Dermis blood vessel endothelial cell (primary cell): ENCODE data around the gene KLF6. TPM values are rescaled to one million over a fixed set of nuclear protein-coding genes. Genes with fewer than 3 reads are reported as not detected.
A peak's percentile ranks its signal among the peaks of the same experiment; 100 is the strongest.
"Not testable (repeated sequence)": the region's sequence is repeated elsewhere in the genome, so short reads cannot be mapped to it uniquely, and the experiment has no call there.

Source experiments
- DNase-seq: peaks from one replicate; pipeline ENCODE4 v3.0.0; 2010
- total RNA-seq: library from RNA; depleted of rRNA; stranded (reverse); fragments of >200 nt; gene quantifications from 2 replicates; pipeline ENCODE4 v1.2.3, GENCODE V29; 2014

KLF6 gene
- total RNA-seq, 1 donor from 2014 or later, result 205 TPM

DNA sequence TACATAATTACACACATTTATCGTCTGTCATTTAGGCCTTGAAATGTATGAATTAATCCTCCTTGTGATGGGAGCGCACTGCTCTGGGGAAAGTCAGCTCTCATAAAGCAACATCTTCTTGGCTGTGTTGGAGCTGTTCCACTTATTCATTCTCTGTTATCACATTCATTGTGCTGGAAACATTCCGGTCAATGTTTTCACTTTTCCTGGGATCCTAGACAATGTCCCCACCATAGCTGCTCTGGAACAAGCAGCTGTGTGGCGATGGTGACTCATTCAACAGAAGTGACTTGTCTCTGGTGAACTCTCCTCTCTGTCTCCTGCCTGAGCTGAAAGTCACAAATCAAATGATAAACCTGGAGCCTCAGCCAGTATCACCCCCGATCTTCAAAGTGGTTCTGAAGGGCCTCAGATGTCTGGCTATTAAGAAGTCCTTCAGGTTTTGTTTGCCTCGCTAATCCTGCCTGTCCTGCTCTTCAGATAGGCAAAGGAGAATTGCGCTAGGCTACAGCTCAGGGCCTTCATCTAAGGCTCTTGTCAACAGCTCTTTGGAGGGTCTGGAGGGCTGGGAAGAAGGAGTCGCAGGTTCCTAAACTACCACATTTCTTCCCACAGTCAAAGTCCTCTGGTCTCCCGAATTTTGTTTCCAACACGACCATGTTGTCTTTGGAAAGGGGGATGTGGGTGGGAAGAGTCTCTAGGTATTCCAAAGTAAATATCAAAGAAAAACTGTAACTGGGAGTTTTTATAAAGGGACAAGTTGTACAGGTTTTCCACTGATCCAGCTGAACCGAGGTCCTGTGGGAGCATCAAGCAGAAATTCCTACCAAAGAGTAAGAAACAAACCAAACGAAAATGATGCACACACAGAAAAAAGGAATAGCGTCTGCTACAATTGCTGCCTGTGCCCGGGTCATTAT is 29.3 kb downstream of the KLF6 start:
- DNase-seq, result peak; percentile 64

DNA sequence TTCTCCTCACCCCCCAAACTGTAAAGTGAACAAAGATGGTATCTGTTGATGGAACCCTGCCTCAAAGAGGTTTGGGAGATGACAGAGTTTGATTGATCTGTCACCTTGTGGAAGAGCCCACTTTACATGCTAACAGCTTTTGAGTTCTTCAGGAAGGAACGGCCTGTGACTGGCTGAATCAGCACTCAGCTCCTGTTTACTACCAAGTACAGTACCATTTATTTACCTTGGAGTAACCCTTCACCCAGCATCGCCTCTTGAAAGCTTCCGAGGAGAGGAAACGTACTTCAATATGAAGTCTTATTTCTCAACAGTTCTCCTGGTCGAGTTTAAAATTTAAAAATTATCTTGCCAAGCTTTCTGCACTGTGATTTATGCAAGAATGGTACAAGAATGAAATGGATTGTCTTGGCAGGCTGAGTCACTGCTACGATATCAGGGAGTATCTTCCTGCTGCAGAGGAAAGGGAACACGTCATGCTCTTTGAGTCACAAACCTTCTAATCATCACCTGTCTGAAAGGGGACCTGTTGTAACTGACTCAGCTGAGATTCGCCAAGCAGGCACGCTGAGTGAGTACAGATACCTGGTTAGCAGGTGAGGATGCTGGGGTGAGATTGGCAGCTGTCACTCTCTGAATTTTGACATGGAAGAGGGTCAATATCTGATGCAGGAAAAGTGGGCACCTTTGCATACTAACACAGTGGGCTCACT is 30.1 kb downstream of the KLF6 start:
- peak; percentile 95 for DNase-seq

DNA sequence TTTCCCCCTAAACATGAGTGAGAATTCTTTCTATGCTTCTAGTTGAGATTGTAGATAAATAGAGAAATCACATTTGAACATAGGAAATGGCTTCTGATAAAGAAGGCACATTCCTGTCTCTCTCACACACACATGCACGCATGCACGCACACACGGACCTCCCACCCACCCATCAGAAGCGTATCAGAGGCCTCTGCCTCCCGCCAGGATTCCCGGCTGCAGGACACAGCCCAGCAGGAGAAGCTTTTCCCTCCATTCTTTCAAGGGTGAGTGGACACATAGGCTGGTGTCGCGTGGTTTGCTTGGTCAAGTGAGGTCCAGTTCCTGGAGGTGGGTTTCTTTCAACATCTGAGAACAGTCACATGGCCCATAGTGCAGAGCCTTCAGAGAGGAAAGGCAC is 34.2 kb downstream of the KLF6 start:
- DNase-seq, result no peak

DNA sequence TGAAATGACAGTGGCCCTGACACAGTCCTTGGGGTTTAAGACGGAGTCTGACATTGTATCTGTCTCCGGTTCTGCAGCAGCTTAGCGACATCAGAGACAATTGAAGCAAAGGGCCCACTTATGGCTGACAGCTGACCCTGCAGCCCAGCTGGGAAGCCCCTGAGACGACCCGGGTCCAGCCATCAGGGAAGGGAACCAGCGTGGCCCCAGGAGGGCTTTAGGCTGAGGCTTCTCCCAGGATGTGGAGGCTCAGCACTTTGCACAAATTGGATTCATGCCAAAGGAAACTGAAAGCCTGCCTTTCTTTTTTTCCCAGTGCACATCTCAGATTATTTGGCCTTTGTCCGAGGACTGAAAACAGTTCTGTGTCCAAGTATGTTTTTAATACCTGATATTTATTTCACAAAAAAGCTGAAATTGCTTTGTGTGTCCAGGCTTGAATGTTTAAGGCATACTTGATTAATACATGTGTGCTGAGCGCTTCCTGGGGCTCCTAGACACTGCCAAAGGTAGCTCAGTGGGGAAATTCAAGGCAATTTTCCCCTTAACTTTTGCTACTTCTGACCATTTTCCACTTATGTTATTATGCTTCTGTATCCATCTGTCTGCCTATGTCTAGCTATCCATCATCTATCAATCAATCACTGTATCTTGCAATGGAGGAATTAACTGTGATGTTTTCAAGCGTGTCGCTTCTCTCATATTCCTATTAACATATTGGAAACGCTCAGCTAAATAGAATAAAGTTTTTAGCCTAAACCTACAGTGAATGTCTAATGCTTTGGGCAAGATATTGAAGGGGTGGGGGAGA is 34.8 kb downstream of the KLF6 start:
- no peak for DNase-seq

DNA sequence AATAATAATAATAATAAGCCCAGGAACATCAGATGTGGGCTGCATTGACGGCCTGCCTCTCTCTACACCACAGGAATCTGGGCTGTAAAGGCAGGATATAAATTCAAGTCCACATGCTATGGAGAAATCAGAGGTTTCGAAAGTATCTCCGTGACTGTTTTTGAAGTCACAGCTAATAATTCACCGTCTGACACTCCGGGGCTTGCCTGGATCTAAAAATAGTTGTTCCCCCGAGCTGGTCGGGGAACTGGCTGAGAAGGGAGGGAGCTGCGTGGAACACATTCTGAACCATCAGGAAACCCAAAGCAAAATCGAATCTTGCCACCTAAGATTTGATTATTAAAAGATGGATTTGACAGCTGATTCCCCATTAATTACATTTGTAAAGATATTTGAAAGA is 35.4 kb downstream of the KLF6 start:
- no peak for DNase-seq

DNA sequence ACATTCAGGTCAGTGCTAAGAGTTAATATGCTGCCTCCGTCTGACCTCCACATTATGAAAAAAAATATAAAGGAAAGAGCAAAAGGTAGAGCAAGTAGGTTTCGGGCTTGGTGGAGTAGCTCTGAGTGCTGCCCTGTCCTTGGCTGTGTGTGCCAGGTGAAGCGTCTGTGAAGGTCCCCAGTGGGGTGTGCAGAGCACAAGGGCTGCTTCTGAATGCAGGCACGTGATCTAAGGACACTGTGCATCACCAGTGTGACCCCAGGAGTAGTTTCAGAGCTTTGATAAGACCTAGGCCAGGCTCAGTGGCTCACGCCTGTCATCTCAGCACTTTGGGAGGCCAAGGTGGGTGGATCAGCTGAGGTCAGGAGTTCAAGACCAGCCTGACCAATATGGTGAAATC is 36.0 kb downstream of the KLF6 start:
- DNase-seq, result no peak

DNA sequence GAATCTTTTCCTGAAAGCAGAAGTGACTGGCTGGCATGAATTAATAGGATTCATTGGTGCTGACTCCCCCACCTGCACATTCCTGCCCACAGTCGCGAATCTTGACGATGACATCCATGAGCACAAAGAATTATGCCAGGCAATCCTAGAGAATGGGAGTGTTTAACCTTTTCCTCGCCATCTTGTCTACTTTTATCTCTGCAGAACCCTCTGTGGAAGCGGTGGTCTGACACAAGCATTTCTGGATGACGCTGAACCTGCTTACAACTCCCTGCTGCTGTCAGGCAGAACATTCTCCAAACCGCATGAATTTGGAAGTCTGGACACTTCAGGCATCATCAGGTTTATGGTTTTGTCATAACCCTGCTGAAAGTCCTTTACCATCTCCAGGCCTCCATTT is 36.5 kb downstream of the KLF6 start:
- DNase-seq, result peak; percentile 25

DNA sequence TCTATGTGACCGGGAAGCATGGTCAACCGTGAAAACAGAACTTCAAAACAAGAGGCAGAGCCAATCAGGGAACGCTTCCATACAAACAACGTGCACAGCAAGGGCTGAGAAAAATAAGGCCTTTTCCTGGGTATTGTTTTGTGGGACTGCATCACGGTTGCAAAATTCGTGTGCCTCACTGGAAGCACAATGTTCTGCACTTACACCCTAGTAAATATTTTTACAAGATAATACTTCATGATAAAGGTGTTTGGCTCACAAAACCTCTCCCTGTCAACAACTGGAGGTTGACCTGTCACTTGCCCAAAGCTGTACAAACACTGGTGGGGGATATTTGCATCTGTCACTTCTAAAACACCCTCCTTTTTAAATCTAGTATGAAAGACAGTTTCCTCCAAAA is 37.0 kb downstream of the KLF6 start:
- DNase-seq, result peak; percentile 78

DNA sequence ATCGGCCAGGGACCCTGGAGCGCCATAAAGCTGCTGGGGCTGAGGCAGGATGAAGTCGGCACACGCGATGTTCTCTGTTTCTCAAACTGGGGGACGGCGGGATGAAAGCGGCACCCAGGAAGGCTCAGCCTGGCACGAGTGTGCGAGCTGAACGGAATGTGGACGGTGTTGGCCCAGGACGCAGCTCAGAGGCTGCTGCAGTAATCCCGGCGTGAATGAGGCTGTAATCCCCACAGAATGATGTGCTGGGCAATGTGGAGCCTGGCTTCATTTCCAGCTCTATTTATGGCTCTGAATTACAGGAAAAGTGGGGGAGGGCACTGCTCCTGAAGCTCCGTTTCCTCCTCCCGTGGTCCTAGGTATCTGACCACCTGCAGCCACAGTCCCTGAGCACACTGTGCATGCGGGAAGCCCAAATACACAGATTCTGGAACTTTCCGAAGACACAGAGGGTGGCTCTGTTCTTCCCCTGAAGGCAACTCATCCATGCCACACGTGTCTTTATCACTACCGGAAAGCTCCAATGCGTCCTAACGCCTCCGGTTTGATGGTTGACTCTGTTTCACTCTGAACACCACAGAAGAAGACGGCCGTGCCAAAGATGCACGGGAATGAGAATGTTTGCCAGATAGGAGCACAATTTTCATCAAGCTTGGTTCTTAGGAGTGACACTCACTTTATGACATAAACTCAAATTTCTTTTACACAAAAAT is 37.6 kb downstream of the KLF6 start:
- peak; percentile 80 for DNase-seq

DNA sequence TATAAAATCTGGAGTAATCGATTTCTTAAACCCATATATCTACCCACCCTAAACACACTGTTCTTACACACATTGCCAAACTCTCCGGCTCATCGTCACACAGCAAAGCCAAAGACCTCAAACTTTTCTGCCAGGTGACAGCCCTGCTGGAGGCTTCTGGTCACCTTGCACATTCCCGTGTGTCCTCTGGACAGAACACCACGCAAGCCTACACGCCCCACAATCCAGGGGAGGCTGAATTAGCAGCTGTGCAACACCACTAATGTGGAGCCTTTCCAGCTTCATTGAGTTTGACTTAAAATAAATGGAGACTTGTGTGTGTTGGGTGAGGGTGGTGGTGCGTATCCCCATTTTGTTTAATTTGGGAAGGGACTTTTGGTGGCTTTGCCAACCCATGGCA is 38.4 kb downstream of the KLF6 start:
- no peak for DNase-seq

DNA sequence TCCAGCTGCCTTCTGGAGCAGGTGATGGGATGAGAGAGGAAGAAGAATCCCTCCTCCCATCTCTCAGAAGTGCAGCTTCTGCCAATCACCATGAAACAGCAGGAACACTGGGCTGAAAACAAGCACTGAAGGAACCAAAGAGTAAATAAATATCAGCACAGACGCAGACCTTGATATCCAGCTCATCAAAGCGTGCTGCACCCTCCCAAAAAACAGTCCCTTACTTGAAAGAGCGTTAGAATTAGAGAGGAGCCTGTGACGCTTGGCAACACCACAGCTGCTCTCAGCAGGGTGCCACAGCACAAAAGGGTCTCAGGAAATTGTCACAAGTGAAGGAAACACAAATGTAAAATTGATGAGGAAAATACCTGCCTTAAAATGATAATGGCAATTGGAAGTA is 39.5 kb downstream of the KLF6 start:
- DNase-seq, result no peak

DNA sequence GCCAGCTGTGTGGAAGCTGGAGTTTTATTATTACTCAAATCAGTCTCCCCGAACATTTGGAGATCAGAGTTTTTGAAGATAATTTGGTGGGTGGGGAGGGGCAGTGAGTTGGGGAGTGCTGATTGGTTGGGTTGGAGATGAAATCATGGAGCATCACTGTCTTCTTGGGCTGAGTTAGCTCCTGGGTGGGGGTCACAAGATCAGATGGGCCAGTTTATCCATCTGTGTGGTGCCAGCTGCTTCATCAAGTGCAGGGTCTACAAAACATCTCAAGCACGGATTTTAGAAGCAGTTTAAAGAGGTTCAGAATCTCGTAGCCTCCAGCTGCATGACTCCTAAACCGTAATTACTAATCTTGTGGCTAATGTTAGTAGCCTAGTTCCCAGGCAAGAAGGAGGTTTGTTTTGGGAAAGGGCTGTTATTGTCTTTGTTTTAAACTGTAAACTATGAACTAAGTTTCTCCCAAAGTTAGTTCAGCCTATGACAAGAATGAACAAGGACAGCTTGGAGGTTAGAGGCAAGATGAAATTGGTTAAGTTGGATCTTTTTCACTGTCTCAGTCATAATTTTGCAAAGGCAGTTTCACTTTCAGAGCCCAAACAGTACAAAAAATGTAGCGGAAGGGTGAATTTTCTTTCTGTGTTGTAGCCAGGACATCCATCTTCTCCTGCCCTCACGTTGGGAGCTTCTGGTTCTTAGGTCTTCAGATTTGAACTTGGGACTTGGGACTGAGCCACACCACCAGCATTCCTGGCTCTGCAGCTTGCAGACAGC is 43.1 kb downstream of the KLF6 start:
- no peak for DNase-seq

DNA sequence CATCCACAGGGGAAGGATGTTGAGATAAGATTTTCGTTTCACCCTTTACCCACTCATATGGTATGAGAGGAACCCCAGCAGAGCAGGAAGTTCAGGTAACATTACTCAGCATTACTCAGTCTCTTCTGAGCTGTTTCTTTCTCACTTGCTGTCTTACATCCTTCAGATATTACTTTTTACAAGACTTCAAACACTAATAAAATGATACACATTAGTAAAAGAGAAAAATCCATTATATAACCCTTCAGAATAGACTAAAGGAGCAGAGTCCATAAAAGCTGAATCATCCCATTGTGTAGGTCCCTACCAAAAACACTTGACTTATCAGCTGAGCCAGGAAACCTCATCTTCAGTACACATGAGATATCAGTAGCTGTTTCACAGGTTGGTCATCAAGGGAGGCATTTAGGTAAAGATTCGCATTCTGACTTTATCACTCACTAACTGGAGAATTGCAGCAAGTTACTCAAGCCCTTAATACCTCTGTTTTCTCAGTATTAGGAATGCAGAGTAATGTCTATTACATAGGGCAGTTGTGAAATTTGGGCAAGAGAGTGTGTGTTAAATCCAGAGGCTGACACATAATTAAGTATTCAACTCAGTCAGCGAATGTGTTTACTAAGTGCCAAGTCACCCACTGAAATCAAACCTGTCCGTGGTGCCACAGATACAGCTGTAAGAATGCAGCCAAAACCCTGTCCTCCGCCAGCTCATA is 44.7 kb downstream of the KLF6 start:
- peak; percentile 24 for DNase-seq

DNA sequence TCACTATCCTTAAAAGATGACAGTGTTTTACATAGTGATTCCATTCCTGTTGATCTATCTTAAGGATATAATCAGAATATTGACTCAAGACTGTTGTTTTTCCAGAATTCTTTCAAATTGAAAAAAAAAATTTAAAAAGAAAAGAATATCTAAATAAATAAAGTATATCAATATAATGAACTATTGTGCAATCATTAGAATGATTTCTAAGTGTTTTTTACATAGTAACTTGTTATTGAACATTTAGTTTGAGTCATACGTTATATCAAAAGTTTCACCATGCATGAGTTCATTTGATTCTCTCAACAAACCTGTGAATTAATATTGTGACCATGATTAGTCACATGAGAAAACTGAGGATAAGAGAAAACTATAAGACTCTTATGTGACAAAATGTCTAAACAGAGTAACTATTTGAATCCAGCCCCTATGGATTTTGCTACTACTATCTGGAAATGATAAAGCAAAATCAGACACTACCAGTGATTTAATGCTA is 46.1 kb downstream of the KLF6 start:
- DNase-seq, result no peak

DNA sequence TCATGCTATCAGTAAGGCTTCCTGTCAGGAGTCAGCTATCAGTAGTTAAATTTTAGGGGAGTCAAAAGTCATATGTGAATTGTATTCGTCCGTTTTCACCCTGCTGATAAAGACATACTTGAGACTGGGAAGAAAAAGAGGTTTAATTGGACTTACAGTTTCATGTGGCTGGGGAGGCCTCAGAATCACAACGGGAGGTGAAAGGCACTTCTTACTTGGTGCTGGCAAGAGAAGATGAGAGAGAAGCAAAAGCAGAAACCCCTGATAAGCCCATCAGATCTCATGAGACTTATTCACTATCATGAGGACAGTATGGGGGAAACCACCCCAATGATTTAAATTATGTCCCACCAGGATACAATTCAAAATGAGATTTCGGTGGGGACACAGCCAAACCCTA is 47.1 kb downstream of the KLF6 start:
- no peak for DNase-seq

DNA sequence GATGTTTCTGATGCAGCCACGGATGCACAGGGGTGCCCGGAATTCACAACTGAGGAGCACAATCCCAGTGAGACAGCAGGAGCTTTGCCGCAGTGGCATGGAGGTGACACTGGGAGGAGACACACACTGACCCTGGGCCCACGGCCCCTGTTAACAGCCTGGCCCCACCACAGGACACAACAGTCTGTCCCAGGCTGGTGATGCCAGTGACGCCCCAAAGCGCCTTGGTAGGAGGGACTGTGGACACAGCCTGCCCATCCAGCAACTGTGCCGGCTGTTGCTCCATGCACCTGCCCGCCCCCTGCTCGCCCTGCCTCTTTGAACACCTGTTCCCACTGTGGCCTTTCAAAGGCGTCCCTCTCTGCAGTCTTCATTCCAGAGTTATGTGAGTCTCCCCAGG is 49.8 kb downstream of the KLF6 start:
- no peak for DNase-seq

DNA sequence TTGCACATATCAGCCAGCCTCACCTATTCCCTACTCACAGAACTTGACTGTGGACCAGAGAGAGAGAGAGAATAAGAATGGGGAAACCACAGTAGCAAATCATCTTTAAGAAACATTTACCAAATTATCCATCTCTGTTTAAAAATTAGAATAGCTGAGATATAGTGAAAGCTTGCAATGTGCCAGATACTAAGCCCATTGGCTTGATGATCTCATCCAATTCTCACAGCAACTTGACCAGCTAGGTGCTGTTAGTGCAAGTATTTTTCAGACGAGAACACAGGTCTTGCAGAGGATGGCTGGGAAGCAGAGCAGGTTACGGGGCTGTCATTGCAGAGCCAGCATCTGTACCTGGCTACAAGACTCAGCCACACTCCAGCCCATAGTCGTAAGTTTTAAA is 50.9 kb downstream of the KLF6 start:
- no peak for DNase-seq

DNA sequence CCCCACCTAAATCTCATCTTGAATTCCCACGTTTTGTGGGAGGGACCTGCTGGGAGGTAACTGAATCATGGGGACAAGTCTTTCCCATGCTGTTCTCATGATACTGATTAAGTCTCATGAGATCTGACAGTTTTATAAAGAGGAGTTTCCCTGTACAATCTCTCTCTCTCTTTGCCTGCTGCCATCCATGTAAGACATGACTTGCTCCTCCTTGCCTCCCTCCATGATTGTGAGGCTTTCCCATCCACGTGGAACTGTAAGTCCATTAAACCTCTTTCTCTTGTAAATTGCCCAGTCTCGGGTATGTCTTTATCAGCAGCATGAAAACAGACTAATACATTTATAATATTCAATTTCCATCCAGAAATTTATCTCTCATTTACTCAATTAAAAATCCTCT is 52.8 kb downstream of the KLF6 start:
- not testable (repeated sequence) for DNase-seq

DNA sequence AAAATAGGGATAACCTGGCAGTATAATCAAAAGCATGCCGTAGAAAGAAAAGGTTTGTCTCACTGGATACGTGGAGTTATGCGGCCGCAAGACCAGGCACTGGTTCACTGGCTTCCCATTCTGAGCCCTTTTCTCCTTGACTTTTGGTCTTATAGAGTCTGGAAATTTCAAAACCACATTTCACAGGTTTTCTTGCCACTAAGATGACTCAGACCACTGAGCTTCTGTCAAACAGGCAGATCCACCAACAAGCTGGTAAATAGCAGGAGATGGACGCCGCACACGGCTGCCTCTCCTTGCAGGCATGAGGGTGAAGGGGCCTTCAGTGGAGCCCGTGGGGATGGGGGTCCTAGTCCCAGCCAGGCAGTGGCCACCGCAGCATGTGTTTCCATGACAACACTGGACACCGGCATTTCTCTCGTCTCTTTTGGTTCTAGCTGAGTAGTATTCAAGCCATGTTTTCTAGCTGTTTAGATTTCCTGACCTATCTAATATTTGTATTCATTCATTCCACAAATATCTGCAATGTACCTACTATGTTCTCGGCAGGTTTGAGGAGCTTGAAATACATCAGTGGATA is 55.5 kb downstream of the KLF6 start:
- no peak for DNase-seq

DNA sequence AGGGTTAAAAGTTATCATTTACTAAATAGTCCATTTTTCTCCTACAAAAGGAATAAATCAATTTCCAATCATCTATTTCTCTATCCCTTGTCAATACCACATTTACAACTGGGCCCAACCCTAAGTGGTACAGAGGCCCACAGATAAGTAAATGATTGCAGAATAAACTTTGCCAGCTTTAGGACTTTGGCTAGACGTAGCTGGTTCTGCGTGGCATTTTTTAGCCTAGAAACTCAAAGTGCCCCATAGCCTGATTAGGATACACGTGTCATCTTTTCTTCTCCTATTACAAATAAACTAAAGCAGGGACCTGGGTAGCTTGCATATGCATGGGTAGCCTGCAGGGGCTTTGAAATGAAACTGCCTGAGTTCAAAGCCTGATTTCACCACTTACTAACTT is 56.4 kb downstream of the KLF6 start:
- no peak for DNase-seq

DNA sequence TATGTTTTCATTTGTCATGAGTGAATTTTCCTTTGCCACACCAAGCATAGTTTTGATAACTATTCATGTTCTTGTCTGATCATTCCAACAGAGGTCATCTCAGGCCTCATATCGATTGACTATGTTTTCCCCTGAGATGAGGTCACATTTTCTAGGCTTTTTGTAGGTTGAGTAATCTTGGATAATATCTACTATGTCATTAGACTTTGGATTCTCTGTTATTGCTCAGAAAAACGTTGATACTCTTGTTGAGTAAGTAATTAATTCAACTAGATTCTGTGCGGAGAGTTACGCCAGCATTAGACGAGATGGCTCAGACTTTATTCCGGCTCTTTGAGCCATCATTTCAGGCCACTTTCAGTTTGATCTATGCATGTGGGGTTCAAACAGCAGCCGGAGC is 57.7 kb downstream of the KLF6 start:
- DNase-seq, result no peak
